Stomach (tissue), 9 donors: ENCODE measurements around the gene GPBP1. TPM values are rescaled to one million over a fixed set of nuclear protein-coding genes. Genes with fewer than 3 reads are reported as not detected.

Experiments used
- DNase-seq, 2 donors: peaks; one replicate each; pipeline versions ENCODE4 v3.0.0 to v3.0.0-alpha.2; 2013 to 2019
- H3K27ac ChIP-seq, 5 donors: fragments of 200-600 bp in 4 of 5; sonication (generic) in 4 of 5; one replicate each; pipeline ENCODE4 v1.5.1; 2013 to 2019; ENCODE audit warnings: mild to moderate bottlenecking in 1 of 5, moderate library complexity in 1 of 5
- H3K27me3 ChIP-seq, 3 donors: fragments of 200-600 bp; sonication (generic); one replicate each; pipeline ENCODE4 v1.5.1; 2017 to 2019; ENCODE audit warnings: mixed run types in 1 of 3
- H3K36me3 ChIP-seq, 4 donors: fragments of 200-600 bp; sonication (generic); 1 replicate in 3 of 4; 2 replicates in 1 of 4; pipeline ENCODE4 v1.5.1; 2016 to 2019
- H3K4me1 ChIP-seq, 4 donors: fragments of 200-600 bp; sonication (generic); one replicate each; pipeline ENCODE4 v1.5.1; 2016 to 2019
- H3K4me3 ChIP-seq, 4 donors: fragments of 200-600 bp; sonication (generic) in 3 of 4; one replicate each; pipeline ENCODE4 v1.5.1; 2016 to 2019; ENCODE audit warnings: mild to moderate bottlenecking in 1 of 4
- H3K9me3 ChIP-seq, 4 donors: fragments of 200-600 bp; sonication (generic); one replicate each; pipeline ENCODE4 v1.5.1; 2016 to 2019
- CTCF ChIP-seq, 7 experiments: fragments of 450-650 bp in 4 of 7; fragments of 200-600 bp in 3 of 7; sonication (generic) in 3 of 7; IDR thresholded peaks; one replicate each; pipeline ENCODE4 v1.5.1; 2016 to 2019; ENCODE audit warnings: antibody characterized with exemption in 7 of 7, control low read depth in 2 of 7, mild to moderate bottlenecking in 1 of 7
- EP300 ChIP-seq: sonication (generic); formaldehyde crosslinking; IDR thresholded peaks from one replicate; pipeline ENCODE4 v1.6.1; 2017; ENCODE audit warnings: antibody characterized with exemption
- POLR2A ChIP-seq, 4 donors: fragments of 450-650 bp; IDR thresholded peaks; one replicate each; pipeline ENCODE4 v1.6.1; 2016; ENCODE audit warnings: antibody characterized with exemption in 4 of 4, control low read depth in 2 of 4, mild to moderate bottlenecking in 1 of 4, moderate library complexity in 1 of 4
- POLR2AphosphoS5 ChIP-seq, 3 donors: sonication (generic); formaldehyde crosslinking; IDR thresholded peaks; one replicate each; pipeline ENCODE4 v1.6.1; 2016; ENCODE audit warnings: antibody characterized with exemption in 3 of 3
- WGBS, 5 donors: extraction: QIAGEN DNeasy Blood & Tissue Kit in 3 of 5; methylation state at CpG; one replicate each; pipeline versions ENCODE4 v1.1.5 to v1.1.7; 2013 to 2018; 5-methylcytosine and 5-hydroxymethylcytosine counted together
- intact Hi-C: fragments of 100-400 bp; cut with DNase I; formaldehyde crosslinking; loops from one replicate; pipeline ENCODE4 v1.15.1; 2023; ENCODE audit warnings: low total_unique reads
- polyA plus RNA-seq, 3 donors: library from polyadenylated mRNA; stranded (reverse); fragments of 200-250 nt; gene quantifications; one replicate each; pipeline ENCODE4 v1.2.3, GENCODE V29; 2013
- total RNA-seq, 5 donors: library from RNA; depleted of rRNA; stranded (reverse); fragments of >200 nt; gene quantifications; one replicate each; pipeline versions ENCODE4 v1.1.0 to v1.2.3, GENCODE V29; 2014 to 2016
- donor health status: healthy with polysubstance abuse.
- donor health status: Bipolar disorder and iron deficiency.
- donor health status: healthy.

GPBP1 gene
- total and polyA plus RNA-seq, 8 donors, result 29.8 to 155 (median 54.6) TPM

GRCh38 chr5:57199866-57200265, 26.0 kb downstream of the GPBP1 start:
- 25 to 35% (median 32%) methylated on average over 8 of the region's 8 CpGs for WGBS, 5 donors
- H3K27ac ChIP-seq, result peak overlapping the region in 1 of 5 donors; percentile 22

GRCh38 chr5:57202811-57203210, 29.0 kb downstream of the GPBP1 start:
- Histone ChIP-seq H3K27ac (no peak overlapping the region), H3K4me1 (peaks cover 18 to 94% (median 61%) of the 10 kb centered on the region in 4 donors)
- WGBS, 5 donors, result 63 to 75% (median 66%) methylated on average over 1 of the region's 1 CpG

More at GRCh38 chr5:57199866-57200265, 26.0 kb downstream of the GPBP1 start:
- peak in 1 of 2 donors; percentile 36 for DNase-seq
- H3K27me3 ChIP-seq, result no peaks in the 10 kb centered on the region
- no peaks in the 10 kb centered on the region for H3K9me3 ChIP-seq
- peaks cover 9 to 72% (median 51%) of the 10 kb centered on the region in 4 donors for H3K4me1 ChIP-seq
- intact Hi-C loops, result no loop called here
- H3K4me3 ChIP-seq, result no peak overlapping the region
- peaks cover 0 to 15% (median 14%) of the 10 kb centered on the region in 4 donors for H3K36me3 ChIP-seq
- no peak for TF ChIP-seq CTCF (IDR thresholded peaks at IDR 0.05)
- TF ChIP-seq EP300, result no peak
- no peak for TF ChIP-seq POLR2A (IDR thresholded peaks at IDR 0.05)
- TF ChIP-seq POLR2AphosphoS5 (IDR thresholded peaks at IDR 0.05), result no peak

GRCh38 chr5:57207007-57207653, 33.3 kb downstream of the GPBP1 start:
- TF ChIP-seq CTCF (IDR thresholded peaks at IDR 0.05) (no peak), POLR2A (IDR thresholded peaks at IDR 0.05) (no peak), EP300 (no peak), POLR2AphosphoS5 (IDR thresholded peaks at IDR 0.05) (no peak)
- Histone ChIP-seq H3K4me3 (no peak overlapping the region), H3K27me3 (no peaks in the 10 kb centered on the region), H3K4me1 (peaks cover 9 to 86% (median 54%) of the 10 kb centered on the region in 4 donors), H3K27ac (no peak overlapping the region), H3K36me3 (no peaks in the 10 kb centered on the region), H3K9me3 (no peaks in the 10 kb centered on the region)
- intact Hi-C loops, result no loop called here
- no peak for DNase-seq
- 78 to 87% (median 85%) methylated on average over 7 of the region's 7 CpGs for WGBS, 5 donors

More at GRCh38 chr5:57202811-57203210, 29.0 kb downstream of the GPBP1 start:
- no peaks in the 10 kb centered on the region for H3K27me3 ChIP-seq
- H3K36me3 ChIP-seq, result peaks cover 0 to 4% (median 0%) of the 10 kb centered on the region in 4 donors
- no peak for TF ChIP-seq EP300
- no peak for TF ChIP-seq CTCF (IDR thresholded peaks at IDR 0.05)
- TF ChIP-seq POLR2A (IDR thresholded peaks at IDR 0.05), result no peak
- no peak for TF ChIP-seq POLR2AphosphoS5 (IDR thresholded peaks at IDR 0.05)
- no peak overlapping the region for H3K4me3 ChIP-seq
- no peaks in the 10 kb centered on the region for H3K9me3 ChIP-seq
- intact Hi-C loops, result no loop called here
- no peak for DNase-seq

GRCh38 chr5:57207681-57208080, 33.8 kb downstream of the GPBP1 start:
- no peaks in the 10 kb centered on the region for H3K36me3 ChIP-seq
- WGBS, 5 donors, result 79 to 96% (median 92%) methylated on average over 7 of the region's 7 CpGs
- peaks cover 9 to 81% (median 52%) of the 10 kb centered on the region in 4 donors for H3K4me1 ChIP-seq
- no peaks in the 10 kb centered on the region for H3K9me3 ChIP-seq
- no peak for DNase-seq
- TF ChIP-seq POLR2A (IDR thresholded peaks at IDR 0.05), result no peak
- no peak for TF ChIP-seq POLR2AphosphoS5 (IDR thresholded peaks at IDR 0.05)
- TF ChIP-seq CTCF (IDR thresholded peaks at IDR 0.05), result no peak
- TF ChIP-seq EP300, result no peak
- no peak overlapping the region for H3K4me3 ChIP-seq
- H3K27ac ChIP-seq, result no peak overlapping the region
- intact Hi-C loops, result no loop called here
- H3K27me3 ChIP-seq, result no peaks in the 10 kb centered on the region
